ENCODE measurements around the gene NKAIN1.

DNA sequence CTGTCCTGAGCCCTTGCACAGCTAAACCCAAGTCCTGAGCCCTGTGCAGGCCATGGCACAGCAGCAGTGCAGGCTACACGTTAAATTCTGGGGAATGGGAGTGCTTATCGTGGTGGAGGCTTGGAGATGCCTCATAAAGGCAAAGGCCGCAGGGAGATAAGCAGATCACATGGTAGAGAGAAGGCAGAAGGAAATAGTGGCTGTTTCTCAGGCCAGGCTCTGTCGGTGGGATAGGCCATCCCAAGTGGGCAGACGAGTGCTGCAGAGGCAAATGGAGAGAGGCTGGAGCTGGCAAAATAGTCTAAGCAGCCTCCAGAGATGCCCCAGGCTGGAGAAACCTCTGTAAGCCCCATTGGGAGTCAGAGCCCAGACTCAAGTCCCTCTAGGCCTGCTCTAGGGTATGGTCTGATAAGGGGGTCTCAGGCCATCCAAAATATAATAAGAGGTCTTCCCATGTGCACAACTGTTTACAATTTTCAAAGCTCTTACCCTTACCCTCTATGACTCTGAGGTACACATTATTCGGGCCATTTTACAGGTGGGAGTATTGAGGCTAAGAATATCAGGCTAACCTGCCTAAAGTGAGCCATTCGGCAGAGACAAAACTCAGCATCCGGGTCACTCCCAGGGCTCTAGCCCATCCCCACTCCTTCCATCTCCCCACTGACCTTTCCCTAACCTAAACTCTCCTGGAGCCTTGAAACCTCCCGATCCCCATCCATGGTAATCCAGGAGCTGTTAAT is 79.6 kb downstream of the NKAIN1 start:
- TF ChIP-seq POLR2A (IDR thresholded peaks at IDR 0.05) (no peak), CTCF (IDR thresholded peaks at IDR 0.05 in 8 of 11, conservative IDR thresholded peaks at IDR 0.05 in 3 of 11) (no peak), POLR2AphosphoS5 (IDR thresholded peaks at IDR 0.05) (no peak)
